ENCODE measurements around the gene CACNB2.

DNA sequence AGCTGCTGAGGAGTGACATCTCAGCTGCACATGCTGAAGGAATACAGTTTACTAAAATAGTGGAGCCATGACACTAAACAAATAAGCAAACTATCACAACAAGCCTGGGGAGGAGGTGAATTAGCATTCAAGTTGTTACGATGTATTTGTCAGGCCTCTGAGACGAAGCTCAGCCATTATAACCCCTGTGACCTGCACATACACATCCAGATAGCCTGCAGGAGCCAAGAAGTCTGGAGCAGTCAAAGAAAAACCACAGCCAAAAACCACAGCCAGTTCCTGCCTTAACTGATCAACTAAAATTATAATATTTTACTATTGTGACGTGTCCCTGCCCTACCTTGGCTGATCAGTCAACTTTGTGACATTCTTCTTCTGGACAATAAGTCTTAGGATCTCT lies 442.6 kb downstream of the CACNB2 start:
- TF ChIP-seq POLR2A (IDR thresholded peaks at IDR 0.05) = no peak
- TF ChIP-seq, protein P1, sequence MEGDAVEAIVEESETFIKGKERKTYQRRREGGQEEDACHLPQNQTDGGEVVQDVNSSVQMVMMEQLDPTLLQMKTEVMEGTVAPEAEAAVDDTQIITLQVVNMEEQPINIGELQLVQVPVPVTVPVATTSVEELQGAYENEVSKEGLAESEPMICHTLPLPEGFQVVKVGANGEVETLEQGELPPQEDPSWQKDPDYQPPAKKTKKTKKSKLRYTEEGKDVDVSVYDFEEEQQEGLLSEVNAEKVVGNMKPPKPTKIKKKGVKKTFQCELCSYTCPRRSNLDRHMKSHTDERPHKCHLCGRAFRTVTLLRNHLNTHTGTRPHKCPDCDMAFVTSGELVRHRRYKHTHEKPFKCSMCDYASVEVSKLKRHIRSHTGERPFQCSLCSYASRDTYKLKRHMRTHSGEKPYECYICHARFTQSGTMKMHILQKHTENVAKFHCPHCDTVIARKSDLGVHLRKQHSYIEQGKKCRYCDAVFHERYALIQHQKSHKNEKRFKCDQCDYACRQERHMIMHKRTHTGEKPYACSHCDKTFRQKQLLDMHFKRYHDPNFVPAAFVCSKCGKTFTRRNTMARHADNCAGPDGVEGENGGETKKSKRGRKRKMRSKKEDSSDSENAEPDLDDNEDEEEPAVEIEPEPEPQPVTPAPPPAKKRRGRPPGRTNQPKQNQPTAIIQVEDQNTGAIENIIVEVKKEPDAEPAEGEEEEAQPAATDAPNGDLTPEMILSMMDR (IDR thresholded peaks at IDR 0.05) = no peak

All from adrenal gland (tissue), 5 donors.